HPDE6-E6E7 (cell line): ENCODE results near the gene NIPAL4.
"Not testable (repeated sequence)": the region's sequence is repeated elsewhere in the genome, so short reads cannot be mapped to it uniquely, and the experiment has no call there.

Experiments used
- DNase-seq: peaks from one replicate; pipeline ENCODE4 v3.0.0; 2011; ENCODE audit warnings: missing footprints; ENCODE audit errors: extremely low spot score

NIPAL4 gene

DNA sequence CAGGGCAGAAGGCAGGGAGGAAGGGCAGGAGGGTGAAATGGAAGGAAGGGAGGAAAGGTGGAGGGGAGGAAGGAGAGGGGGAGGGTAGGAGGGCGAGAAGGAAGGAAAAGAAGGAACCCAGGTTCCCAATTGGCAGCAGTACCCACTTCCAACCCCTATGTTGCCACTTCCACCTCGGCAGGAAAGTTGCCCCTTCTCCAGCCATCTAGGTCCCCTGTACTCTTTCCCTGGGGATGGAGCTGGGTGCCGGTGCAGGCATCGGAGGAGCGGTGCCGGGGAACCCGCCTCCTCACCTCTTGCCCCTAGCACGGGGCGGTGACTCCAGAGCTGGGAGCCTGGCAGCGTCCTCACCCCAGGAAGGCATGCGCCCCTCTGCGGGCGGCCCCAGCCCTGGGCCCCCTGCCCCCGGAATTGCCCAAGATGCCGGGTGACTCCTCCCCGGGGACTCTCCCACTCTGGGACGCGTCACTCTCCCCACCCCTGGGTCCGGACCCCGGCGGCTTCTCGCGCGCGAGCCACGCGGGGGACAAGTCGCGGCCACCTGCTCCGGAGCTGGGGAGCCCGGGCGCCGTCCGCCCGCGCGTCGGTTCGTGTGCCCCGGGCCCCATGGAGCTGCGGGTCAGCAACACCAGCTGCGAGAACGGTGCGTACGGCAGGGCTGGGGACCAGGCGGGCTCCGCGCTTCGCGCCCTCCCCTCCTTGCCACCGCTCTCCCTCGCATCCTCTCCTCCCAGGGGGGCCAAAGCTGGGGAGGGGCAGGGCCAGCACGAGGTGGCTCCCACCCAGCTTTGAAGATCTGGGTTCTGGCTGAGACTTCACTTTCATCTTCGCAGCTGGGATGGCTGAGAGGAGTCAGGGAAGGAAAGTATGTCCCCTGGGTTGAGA lies at the start of gene NIPAL4:
NIPAL4 (plus strand) TSS at position 499 of the 885 bp plus-strand sequence; CDS start at position 607, 108 bp downstream.
- peak; percentile 33 for DNase-seq

DNA sequence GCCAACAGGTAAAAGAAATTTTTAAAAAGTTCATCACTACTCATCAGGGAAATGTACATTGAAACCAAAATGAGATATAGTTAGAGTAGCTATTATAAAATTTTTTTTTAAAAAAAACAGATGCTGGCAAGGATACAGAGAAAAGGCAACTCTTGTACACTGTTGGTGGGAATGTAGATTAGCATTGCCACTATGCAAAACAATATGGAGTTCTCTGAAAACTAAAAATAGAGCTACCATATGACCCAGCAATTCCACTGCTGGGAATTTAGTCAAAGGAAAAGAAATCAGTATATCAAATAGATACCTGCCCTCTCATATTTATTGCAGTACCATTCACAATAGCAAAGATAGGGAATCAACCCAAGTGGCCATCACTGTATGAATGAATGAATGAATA lies 44.2 kb upstream of the NIPAL4 start:
- DNase-seq, result no peak

DNA sequence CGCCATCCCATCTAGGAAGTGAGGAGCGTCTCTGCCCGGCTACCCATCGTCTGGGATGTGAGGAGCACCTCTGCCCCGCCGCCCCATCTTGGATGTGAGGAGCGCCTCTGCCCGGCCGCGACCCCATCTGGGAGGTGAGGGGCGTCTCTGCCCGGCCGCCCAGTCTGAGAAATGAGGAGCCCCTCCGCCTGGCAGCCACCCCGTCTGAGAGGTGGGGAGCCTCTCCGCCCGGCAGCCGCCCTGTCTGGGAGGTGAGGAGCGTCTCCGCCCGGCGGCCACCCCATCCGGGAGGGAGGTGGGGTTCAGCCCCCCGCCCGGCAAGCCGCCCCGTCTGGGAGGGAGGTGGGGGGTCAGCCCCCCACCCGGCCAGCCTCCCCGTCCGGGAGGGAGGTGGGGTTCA lies 40.5 kb upstream of the NIPAL4 start:
- not testable (repeated sequence) for DNase-seq

DNA sequence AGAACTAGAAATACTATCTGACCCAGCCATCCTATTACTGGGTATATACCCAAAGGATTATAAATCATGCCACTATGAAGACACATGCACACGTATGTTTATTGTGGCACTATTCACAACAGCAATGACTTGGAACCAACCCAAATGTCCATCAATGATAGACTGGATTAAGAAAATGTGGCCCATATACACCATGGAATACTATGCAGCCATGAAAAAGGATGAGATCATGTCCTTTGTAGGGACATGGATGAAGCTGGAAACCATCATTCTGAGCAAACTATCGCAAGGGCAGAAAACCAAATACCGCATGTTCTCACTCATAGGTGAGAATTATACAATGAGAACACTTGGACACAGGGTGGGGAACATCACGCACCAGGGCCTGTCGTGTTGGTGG lies 30.1 kb upstream of the NIPAL4 start:
- DNase-seq, result not testable (repeated sequence)

DNA sequence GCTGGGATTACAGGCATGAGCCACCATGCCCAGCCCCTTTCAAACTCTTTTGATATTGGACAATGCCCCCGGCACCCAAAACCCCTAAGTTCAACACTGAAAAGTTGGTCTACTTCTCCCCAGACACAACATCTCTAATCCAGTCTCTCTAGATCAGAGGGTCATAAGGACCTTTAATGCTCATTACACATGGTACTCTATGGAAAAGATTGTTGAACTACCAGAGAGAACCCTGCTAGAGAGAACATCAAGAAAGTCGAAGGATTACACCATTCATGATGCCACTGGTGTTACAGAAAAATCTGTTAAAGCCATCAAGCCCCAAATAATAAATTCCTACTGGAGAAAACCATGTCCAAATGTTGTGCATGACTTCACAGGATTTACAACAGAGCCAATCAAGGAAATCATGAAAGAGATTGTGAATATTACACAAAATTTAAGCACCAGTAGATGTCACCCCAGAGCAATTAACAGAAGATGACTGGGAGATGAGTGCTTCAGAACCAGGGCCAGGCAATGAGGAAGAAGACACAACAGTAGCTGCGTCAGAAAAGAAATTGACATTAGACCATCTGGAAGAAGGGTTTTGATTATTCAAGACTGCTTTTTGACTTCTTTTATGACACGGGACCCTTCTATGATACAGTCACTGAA lies 28.3 kb upstream of the NIPAL4 start:
- DNase-seq, result peak; percentile 39

DNA sequence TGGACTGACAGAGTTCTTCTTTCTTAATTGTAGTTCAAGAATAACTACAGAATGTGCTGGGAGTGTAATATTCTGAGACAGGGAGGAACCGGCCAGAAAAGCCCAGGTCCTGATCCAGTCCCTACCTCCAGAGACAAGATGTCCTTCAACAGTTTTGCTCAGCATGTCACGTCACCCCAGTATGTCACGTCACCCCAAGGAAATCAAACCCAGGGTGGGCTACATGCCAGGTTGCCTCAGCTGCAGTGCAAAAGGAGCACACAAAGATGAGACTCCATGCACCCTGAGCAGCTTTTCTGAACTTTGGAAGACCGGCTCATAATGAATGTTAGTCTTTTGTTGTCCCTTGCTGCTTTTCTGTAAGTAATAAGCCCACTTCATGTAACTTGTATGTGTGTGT lies 25.9 kb upstream of the NIPAL4 start:
- no peak for DNase-seq

DNA sequence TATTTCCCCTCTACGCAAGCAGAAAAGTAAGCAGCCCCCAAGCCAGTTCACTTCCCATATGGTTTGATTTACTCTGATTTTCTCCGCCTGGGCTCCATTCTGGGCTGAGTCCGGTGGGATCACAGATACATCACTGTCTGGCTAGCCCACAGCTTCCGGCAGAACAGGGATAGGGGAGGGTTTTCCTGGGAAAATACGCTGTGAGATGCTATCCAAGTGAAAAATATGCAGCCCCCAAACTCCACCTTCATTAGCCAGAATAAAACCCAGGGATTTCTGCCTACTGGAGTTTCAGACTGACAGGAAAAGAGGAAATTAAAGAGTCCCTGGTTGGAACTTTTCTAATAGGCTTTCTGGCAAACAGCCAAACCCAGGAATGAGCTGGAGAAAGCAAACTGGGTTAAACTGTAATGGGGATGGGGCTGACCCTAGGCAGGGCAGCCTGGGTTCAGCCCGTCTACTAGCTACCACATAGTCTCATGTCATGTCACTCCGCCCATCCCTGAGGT lies 16.9 kb upstream of the NIPAL4 start:
- no peak for DNase-seq

DNA sequence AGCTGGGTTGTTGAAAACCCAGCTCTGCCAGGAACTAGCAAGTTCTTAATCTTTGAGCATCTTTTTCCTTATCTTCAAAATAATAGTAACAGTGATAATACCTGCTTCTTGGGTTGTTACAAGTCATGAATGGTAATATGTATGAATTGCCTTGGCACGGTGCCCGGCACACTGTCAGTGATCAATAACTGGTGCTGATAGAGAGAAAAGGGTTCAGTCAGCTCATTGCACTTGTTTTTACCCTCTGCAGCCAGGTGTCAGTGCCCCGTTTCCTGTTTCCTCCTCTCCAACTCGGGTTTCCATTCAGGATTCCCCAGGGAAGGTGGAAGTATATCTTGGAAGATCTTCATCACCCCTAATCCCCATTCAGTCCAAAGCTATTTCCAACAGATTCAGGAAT lies 15.8 kb upstream of the NIPAL4 start:
- no peak for DNase-seq

DNA sequence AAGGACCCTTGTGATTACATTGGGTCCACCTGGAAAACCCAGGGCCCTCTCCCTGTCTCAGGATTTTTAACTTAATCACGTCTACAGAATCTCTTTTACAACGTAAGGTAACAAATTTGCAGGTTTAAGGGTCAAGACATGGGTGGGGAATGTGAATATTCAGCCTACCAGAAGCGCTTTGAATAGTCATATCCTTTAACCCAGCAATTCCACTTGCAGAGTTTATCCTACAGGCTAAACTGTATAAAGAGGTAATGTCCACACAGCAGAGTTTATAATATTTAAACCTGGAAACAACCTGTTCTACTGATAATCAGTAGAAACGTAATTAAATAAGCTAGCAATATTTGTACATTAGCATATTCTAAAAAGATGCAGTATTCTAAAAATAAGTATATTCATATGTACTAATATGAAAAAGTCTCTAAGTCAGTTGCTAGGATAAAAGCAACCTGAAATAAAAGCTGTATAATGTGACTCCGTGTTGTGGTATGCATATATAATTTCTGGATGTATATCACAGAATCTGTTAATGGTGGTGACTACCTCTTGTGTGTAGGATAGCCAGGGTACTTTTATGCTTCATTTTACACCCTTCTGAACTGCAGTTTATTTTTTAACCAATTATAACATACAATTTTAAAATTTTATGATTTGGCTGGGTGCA lies 14.1 kb upstream of the NIPAL4 start:
- DNase-seq, result no peak

DNA sequence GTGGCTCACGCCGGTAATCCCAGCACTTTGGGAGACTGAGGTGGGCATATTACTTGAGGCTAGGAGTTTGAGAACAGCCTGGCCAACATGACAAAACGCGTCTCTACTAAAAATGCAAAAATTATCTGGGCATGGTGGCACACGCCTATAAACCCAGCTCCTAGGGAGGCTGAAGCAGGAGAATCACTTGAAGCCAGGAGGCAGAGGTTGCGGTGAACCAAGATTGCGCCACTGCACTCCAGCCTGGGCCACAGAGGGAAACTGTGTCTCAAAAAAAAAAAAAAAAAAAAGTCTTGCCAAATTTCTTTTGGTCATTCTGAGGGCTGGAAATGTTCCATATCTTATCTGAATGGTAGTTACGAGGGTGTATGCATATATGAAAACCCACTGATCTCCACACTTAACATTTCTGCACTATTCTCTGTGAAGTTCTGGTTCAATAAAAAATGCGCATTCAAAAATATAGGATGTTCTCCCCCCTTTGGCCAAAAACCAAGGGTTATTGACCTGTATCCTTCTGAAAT lies 13.5 kb upstream of the NIPAL4 start:
- no peak for DNase-seq

DNA sequence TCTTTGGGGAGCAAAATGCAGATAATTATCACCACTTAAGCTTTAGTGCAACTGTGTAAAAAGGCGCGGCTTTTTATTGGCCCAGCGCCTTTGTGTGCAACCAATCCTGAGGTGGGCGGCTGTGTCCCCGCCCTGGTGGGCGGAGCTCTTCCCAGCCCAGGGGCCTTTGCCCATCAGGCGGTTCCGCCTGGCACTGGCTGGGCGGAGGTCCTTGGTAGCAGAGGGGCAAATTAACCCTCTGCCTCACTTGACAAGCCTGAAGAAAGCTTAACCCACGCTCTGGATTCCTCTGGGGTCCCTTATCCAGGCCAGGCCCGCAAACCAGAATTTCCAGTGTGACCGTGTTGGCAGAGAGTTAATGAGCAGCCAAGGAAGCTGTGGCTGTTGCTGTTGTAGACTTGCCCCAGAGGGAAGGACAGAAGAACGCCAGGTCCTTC lies 12.8 kb upstream of the NIPAL4 start:
- no peak for DNase-seq

DNA sequence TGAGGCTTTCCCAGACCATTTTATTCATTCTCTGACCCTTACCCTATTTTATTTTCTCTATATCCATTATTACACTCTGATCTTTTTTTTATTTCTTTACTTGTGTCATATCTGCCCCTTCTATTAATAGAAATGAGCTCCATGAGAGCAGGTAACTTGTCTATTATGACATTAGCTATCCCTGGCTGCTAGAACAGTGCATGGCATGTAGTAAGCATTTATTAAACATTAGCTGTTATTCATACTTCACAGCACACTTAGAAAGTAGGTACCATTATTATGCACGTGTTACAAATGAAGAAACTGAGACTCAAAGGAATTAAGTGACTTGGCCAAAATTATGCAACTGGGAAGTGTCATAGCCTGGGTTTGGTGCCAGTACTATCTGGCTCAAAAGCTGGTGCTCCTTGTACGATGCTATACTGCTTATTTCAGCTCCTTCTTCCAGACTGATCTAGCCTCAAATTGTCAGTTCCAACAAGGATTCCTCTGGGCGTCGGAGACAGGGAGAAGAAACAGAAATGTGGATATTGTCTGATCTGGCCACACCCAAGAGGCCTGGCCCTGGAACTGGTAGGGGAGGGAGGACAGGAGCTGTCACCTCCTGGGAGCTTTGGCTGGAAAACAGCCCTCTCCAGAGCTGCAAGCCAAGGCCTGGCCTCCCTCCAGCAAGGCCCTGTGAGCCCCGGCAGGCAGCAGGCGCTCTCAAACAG lies 10.8 kb upstream of the NIPAL4 start:
- no peak for DNase-seq

DNA sequence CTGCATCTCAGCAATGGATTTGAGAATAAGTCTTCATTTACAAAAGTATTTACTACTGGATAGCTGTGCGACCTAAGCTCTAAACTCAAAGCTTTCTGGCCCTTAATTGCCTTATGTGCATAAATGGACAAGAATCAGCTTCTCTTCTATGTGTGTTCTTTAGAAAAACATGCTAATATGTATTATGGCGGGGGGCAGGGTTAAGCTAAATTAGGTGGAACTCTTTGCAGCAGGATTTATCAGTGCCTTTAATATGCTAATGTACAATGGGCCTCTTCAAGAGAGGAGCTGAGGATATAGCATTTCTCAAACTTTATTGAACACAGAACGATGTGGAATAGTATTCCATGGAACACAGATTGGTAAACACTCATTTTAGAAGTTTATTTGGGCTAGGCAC lies 10.0 kb upstream of the NIPAL4 start:
- no peak for DNase-seq

DNA sequence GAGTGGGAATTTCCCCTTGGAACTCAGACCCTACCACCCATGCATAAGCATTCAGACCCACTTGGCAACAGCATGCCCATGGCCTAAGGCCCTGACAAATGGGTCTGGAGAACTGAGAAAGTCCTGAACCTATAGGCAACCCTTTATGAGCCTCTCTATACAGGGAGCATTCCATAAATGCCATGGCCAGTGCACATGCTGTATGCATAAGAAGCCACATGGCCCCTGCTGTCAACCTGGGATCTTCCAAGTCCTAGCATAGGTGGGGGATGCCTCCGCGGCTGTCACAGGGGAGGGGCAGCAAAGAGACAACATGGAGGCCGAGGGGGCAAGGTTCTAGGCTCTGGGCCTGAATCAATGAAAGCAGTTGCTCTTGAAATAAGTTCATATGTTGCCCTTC lies 8.2 kb upstream of the NIPAL4 start:
- no peak for DNase-seq

DNA sequence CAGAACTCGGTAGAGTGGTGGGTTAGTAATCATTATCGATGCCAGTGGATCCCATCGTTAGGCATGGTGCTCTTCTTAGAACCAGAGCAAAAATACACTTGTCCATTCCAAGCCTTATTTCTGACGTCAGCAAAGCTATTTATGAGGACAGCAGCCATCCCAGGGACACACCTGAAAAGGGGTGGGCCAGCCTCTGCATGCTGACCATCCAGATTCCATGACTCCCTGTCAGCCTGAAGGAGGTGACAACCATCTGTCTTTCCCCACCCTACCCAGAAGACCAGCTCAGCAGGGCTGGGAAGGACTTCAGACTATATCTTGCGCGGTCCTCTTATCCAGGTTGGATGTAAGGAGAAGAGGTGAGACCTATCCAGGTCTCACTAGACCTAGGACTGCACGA lies 5.7 kb upstream of the NIPAL4 start:
- no peak for DNase-seq

DNA sequence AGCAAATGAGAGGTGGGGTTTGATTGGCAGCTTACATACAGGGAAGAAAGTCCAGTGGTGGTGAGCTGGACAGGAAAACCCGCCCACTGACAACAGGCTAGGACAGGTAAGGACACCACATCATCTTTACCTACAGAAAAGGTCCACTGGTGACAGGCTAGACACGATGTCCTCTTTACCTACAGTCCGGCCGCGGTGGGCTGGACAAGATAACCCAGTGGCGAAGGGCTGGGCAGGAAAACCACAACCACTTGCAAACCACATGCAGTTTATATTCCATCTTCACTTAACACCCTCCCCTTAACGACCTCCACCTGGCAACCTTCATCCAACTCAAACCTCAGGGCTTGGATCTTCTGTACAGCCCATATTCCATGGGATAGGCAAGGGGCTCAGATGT lies 5.0 kb upstream of the NIPAL4 start:
- DNase-seq, result no peak

DNA sequence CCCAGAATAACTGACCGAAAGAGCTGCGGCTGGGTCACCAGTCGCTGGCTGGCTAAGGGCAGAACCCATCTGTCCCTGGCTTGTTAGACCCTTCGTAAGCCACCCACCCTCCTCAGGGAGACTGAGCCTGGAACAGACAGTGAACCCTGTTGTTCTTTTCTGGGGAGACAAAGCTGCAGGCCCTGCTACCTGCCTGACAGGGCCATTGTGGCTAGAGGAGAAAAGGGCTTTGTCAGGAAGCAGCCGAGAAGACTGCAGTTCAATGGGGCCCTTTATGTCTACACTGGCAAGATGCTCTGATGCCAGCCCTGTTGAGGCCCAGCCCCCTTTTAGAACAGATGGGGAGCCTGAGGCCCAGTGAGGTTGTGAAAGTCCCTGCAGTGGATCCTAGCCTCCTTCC lies 3.7 kb upstream of the NIPAL4 start:
- no peak for DNase-seq

DNA sequence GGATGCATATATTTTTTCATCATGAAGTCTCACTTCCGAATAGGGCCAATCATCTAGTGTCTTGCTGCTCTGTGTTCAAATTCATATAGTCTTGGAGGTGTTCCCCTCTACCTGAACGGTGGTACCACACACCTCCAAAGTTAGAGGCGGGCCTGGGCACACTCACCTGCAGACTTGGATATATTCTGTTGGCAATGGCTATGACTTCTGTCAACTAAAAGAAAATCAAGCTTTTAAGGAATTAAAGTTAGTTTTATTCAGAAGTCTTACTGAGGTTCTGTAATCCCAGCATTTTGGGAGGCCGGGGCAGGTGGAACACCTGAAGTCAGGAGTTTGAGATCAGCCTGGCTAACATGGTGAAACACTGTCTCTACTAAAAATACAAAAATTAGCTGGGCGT lies 2.6 kb upstream of the NIPAL4 start:
- no peak for DNase-seq

DNA sequence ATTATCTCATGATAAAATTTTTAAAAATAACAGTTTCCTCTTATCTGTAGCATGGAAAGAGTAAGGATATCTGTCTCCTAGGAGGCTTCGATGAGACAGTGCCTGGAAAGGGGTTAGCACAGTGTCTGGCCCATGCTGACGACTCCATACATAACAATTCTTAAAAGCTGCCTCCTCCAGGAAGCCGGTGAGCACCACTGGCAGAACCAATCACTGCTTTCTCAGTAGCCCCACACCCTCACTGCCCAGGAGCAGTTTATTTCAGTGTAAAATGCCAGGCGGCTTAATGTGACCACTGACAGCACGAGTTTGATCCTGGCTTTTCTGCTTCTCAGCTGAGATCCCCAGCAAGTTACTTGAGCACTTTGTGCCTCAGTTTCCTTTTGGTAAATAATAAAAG lies 1.2 kb upstream of the NIPAL4 start:
- no peak for DNase-seq

DNA sequence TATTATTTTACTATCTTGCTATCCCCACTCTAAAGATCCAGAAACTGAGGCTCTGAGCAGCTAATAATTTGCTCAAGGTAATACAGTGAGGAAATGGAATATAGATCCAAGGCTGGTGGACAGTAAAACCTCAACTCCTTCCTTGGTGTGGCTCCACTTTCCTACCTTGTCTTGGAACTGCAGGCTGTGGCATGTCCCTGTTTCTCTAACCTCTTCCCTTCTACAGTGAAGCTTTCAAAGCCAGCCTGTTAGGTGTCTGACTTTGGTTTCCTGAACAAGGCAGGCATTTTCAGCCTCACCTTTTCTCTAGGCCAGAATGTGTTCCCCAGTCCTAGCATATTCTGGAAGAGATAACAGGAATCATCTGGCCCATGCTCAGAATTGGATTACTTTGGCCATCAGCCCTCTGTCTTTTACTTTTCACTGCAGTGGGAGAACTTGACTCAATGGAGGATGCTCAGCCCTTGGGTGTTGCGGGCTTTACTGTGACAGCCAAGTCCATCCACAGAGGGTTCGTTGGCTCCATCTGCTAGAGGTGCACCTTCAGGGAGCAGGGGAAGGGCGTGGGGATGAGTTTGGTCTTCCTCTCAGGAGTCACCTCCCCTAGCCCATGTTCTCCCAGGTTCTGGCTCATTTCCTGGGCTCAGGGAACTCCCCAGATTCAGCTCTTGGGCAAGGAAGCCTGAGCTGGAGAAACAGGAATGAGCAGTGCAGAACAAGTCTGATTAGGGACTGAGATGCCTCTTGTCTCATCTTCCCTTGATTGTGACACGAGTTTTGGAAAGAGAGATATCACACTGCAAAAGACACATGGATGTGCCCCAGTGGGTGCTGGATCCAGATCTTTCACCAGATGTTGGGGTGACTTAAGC lies 1.1 kb downstream of the NIPAL4 start:
- no peak for DNase-seq

DNA sequence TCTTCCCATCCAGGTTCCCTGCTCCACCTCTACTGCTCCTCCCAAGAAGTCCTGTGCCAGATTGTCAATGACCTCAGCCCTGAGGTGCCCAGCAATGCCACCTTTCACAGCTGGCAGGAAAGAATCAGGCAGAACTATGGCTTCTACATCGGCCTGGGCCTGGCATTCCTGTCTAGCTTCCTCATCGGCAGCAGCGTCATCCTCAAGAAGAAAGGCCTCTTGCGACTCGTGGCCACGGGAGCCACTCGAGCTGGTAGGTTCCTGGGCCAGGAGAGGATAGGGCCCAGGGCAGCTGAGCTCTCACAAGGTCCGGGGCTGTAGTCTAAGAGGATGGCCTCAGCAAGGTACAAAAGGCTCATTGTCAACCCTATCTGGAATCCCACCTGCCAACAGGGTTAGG lies 3.1 kb downstream of the NIPAL4 start:
- no peak for DNase-seq
